ENCODE results near the gene IQSEC2.

Gene IQSEC2

GRCh38 chrX:53281321-53281822 is at the start of gene IQSEC2:
TSS of gene IQSEC2 (minus strand) at chrX:53281584.
- no peak for DNase-seq

GRCh38 chrX:53330331-53330730 is 48.9 kb upstream of the IQSEC2 start:
- no peak for DNase-seq

- no peak for DNase-seq
These were observed 43.4 kb upstream of the IQSEC2 start for GRCh38 chrX:53324803-53325202.

GRCh38 chrX:53324085-53324484 is 42.7 kb upstream of the IQSEC2 start:
- DNase-seq: no peak

GRCh38 chrX:53323196-53323595 is 41.8 kb upstream of the IQSEC2 start:
- no peak for DNase-seq

GRCh38 chrX:53321943-53322497 is 40.6 kb upstream of the IQSEC2 start:
- DNase-seq: no peak

GRCh38 chrX:53321230-53321942 is 40.0 kb upstream of the IQSEC2 start:
- no peak for DNase-seq

GRCh38 chrX:53320543-53321229 is 39.3 kb upstream of the IQSEC2 start:
- DNase-seq: no peak

- no peak for DNase-seq
These were observed 38.5 kb upstream of the IQSEC2 start for GRCh38 chrX:53319614-53320542.

GRCh38 chrX:53318766-53319353 is 37.5 kb upstream of the IQSEC2 start:
- no peak for DNase-seq

- peak; percentile 44 for DNase-seq
These were observed 36.1 kb upstream of the IQSEC2 start for GRCh38 chrX:53317365-53318069.

- no peak for DNase-seq
These were observed 35.5 kb upstream of the IQSEC2 start for GRCh38 chrX:53316860-53317237.

- DNase-seq: no peak
These were observed 34.9 kb upstream of the IQSEC2 start for GRCh38 chrX:53316111-53316859.

- no peak for DNase-seq
These were observed 32.3 kb upstream of the IQSEC2 start for GRCh38 chrX:53313728-53314105.

- peak; percentile 43 to 56 for DNase-seq
These were observed 31.8 kb upstream of the IQSEC2 start for GRCh38 chrX:53312946-53313727.

GRCh38 chrX:53309837-53310236 is 28.5 kb upstream of the IQSEC2 start:
- DNase-seq: no peak

GRCh38 chrX:53308836-53309235 is 27.5 kb upstream of the IQSEC2 start:
- no peak for DNase-seq

- no peak for DNase-seq
These were observed 24.9 kb upstream of the IQSEC2 start for GRCh38 chrX:53305996-53306937.

All from SHP77 (cell line).